Activated T-helper 2 cell treated with anti-CD3 and anti-CD28 coated beads, Interferon-gamma antibody, Interleukin-2, Interleukin-4, amounts not matched to agents 10 μg/mL and 5 μg/mL and 100 μg/mL, durations not matched to agents 14 hours and 24 hours and 36 hours (primary cell): Measurements from ENCODE around the gene CETP. TPM values are rescaled to one million over a fixed set of nuclear protein-coding genes. Genes with fewer than 3 reads are reported as not detected.

Source experiments
- DNase-seq: peaks from one replicate; pipeline ENCODE4 v3.0.0; 2021; ENCODE audit warnings: low spot score
- H3K27ac Mint-ChIP-seq: one replicate; pipeline ENCODE4 v1.8.0; 2021; ENCODE audit warnings: mixed read lengths
- H3K27me3 Mint-ChIP-seq: one replicate; pipeline ENCODE4 v1.8.0; 2021; ENCODE audit warnings: low read depth, mixed read lengths
- H3K36me3 Mint-ChIP-seq: one replicate; pipeline ENCODE4 v1.8.0; 2021; ENCODE audit warnings: low read depth, mixed read lengths
- H3K4me1 Mint-ChIP-seq: one replicate; pipeline ENCODE4 v1.8.0; 2021; ENCODE audit warnings: low read depth, mixed read lengths
- H3K4me3 Mint-ChIP-seq: one replicate; pipeline ENCODE4 v1.8.0; 2021; ENCODE audit warnings: low read depth, mild to moderate bottlenecking, moderate library complexity, mixed read lengths
- H3K9me3 Mint-ChIP-seq: one replicate; pipeline ENCODE4 v1.8.0; 2021; ENCODE audit warnings: mixed read lengths
- intact Hi-C: fragments of 100-400 bp; cut with micrococcal nuclease; formaldehyde crosslinking; loops from one replicate; pipeline ENCODE4 v1.15.1; 2023
- total RNA-seq: library from RNA; stranded (reverse); gene quantifications from 2 replicates; pipeline ENCODE4 v1.2.3, GENCODE V29; 2022

CETP gene
- total RNA-seq, 1 donor from 2014 or later = not detected

DNA sequence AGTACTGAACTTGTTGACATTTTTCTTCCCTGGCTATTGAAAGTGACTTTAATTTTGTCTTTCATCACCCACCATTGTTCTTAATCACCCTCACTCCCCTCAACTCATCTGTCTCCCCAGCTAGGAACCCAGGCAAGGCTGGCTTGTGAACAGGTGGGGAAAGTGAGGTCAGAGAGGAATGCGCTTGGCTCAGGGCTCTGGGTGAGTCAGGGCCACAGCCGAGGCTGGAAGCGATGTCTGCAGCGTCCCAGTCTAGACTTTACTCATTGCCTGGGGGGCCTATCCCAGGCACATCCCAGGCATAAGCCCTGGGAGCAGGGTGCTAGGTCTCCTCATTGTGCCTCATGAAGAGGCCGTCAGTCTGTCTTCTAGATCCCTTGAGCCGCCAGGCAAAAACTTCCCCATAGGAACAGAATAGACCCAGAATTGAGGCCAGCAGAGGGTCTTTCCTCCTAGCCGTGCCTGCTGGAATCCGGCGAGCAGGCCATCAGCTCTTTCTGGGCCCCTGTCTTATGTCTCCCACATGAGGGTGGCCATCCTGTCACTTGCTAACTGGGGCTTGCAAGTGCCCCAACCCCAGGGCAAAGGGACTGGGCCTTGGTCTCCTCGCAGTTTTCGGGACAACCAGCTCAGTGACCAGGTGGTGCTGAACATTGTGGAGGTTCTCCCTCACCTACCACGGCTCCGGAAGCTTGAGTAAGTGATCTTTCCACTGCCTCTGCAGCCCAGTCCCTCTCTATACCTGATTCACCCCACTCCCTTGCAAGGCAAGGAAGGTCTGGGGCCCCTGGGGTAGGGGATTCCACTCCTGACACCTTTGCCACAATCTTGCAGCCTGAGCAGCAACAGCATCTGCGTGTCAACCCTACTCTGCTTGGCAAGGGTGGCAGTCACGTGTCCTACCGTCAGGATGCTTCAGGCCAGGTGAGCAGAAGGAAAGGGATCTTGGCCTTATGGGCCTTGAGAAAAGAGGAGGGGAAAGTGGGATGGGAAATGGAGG lies 67.7 kb downstream of the CETP start:
- no peak for DNase-seq
- Mint-ChIP-seq H3K27ac (no peak overlapping the region), H3K9me3 (no peaks in the 10 kb centered on the region), H3K36me3 (peaks cover 78% of the 10 kb centered on the region), H3K4me1 (peaks cover 27% of the 10 kb centered on the region), H3K27me3 (no peaks in the 10 kb centered on the region), H3K4me3 (no peak overlapping the region)
- intact Hi-C loops = no loop called here

GRCh38 chr16:57030346-57030902 lies 68.7 kb downstream of the CETP start:
- intact Hi-C loops = no loop called here
- DNase-seq = no peak
- Mint-ChIP-seq H3K27me3 (no peaks in the 10 kb centered on the region), H3K27ac (no peak overlapping the region), H3K36me3 (peaks cover 80% of the 10 kb centered on the region), H3K4me3 (no peak overlapping the region), H3K9me3 (no peaks in the 10 kb centered on the region), H3K4me1 (peaks cover 31% of the 10 kb centered on the region)

GRCh38 chr16:57031156-57031555 lies 69.4 kb downstream of the CETP start:
- intact Hi-C loops = no loop called here
- Mint-ChIP-seq H3K4me3 (no peak overlapping the region), H3K9me3 (no peaks in the 10 kb centered on the region), H3K27ac (peak overlapping the region; percentile 38), H3K4me1 (peaks cover 37% of the 10 kb centered on the region), H3K27me3 (no peaks in the 10 kb centered on the region), H3K36me3 (peaks cover 81% of the 10 kb centered on the region)
- no peak for DNase-seq

DNA sequence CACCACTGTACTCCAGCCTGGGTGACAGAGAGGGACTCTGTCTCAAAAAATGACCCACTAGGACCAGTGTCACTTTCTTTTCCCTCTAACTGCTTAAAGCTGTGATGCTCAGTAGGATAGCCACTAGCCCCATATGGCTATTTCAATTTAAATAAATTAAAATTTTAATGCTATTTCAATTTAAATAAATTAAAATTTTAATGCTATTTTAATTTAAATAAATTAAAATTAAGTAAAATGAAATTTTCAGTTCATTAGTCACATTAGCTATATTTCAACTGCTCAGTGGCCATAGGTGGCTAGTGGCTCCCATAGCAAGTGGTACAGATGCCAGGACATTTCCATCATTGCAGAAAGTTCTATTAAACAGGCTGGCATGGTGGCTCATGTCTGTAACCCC lies 70.6 kb downstream of the CETP start:
- intact Hi-C loops = no loop called here
- Mint-ChIP-seq H3K4me3 (no peak overlapping the region), H3K4me1 (peaks cover 34% of the 10 kb centered on the region), H3K27me3 (no peaks in the 10 kb centered on the region), H3K27ac (no peak overlapping the region), H3K9me3 (no peaks in the 10 kb centered on the region), H3K36me3 (peaks cover 78% of the 10 kb centered on the region)
- no peak for DNase-seq

GRCh38 chr16:57032931-57033330 lies 71.2 kb downstream of the CETP start:
- intact Hi-C loops = no loop called here
- no peak overlapping the region for H3K27ac Mint-ChIP-seq
- no peak overlapping the region for H3K4me3 Mint-ChIP-seq
- H3K9me3 Mint-ChIP-seq = no peaks in the 10 kb centered on the region
- H3K4me1 Mint-ChIP-seq = peaks cover 34% of the 10 kb centered on the region
- H3K27me3 Mint-ChIP-seq = no peaks in the 10 kb centered on the region
- no peak for DNase-seq
- H3K36me3 Mint-ChIP-seq = peaks cover 78% of the 10 kb centered on the region

Other genes with a start within 250 kb of the CETP start
- gene NUP93, start 231.8 kb upstream of the CETP start, total RNA-seq = 145 and 149 TPM in 2 replicates
- gene SLC12A3, start 96.7 kb upstream of the CETP start, total RNA-seq = not detected in 2 replicates
- gene HERPUD1, start 29.8 kb upstream of the CETP start, total RNA-seq = 172 and 175 TPM in 2 replicates
- 166 and 169 TPM in 2 replicates for gene NLRC5, start 27.6 kb downstream of the CETP start, total RNA-seq
- 7.6 and 9.9 TPM in 2 replicates for gene CPNE2, start 130.6 kb downstream of the CETP start, total RNA-seq
- gene PSME3IP1, start 224.1 kb downstream of the CETP start, total RNA-seq = 109 and 125 TPM in 2 replicates
- gene RSPRY1, start 224.4 kb downstream of the CETP start, total RNA-seq = 33.3 and 43.0 TPM in 2 replicates